GM12878 (cell line): Measurements from ENCODE around the gene SH3BGRL2. TPM values are rescaled to one million over a fixed set of nuclear protein-coding genes. Genes with fewer than 3 reads are reported as not detected.
"Not testable (repeated sequence)": the region's sequence is repeated elsewhere in the genome, so short reads cannot be mapped to it uniquely, and the experiment has no call there.

Experiments used
- ATAC-seq: fragments of 200-7000 bp; cut with Tn5 transposase; 3 replicates; pipeline ENCODE4 v1.9.1; 2020; ENCODE audit warnings: mild to moderate bottlenecking, moderate library complexity
- BruUV-seq: library from RNA; stranded (reverse); fragments of 400-500 nt; replicated peaks from 2 replicates; lab custom pipeline; 2021; lab: Mats Ljungman, UMichigan
- CTCF ChIA-PET: fragments of 300-600 bp; sonication (Branson Sonifier 250); formaldehyde crosslinking; extraction: SDS; loops from one replicate; lab custom pipeline; 2021; ENCODE audit warnings: inconsistent platforms; lab: Yijun Ruan, JAX
- POLR2A ChIA-PET: fragments of 350-600 bp; formaldehyde crosslinking; extraction: SDS; loops from one replicate; lab custom pipeline; 2021; ENCODE audit warnings: inconsistent platforms; lab: Charles Lee
- RAD21 ChIA-PET: fragments of 300-600 bp; sonication (Branson Sonifier 250); formaldehyde crosslinking; loops from one replicate; lab custom pipeline; 2023; ENCODE audit warnings: antibody characterized with exemption; ENCODE audit not compliant: unreplicated experiment; lab: Charles Lee
- SMC1A ChIA-PET: fragments of 300-600 bp; sonication (Branson Sonifier 250); formaldehyde crosslinking; loops from one replicate; lab custom pipeline; 2023; ENCODE audit not compliant: unreplicated experiment, uncharacterized antibody; lab: Charles Lee
- DNase-seq: peaks from one replicate; pipeline ENCODE4 v3.0.0-alpha.2; 2011; ENCODE audit warnings: low read depth, low spot score
- FAIRE-seq: peaks from 3 replicates; lab custom pipeline; 2011; peaks lifted over from hg19 to GRCh38; lab: Jason Lieb, UNC
- H2AFZ ChIP-seq: 2 replicates; pipeline ENCODE4 v1.6.0; 2011; ENCODE audit warnings: low read depth, low read length, control low read depth; ENCODE audit not compliant: control insufficient read depth
- H3K27ac ChIP-seq: 2 replicates; pipeline ENCODE4 v1.5.1; 2011; ENCODE audit warnings: control low read depth; ENCODE audit not compliant: control insufficient read depth, insufficient read depth
- H3K27me3 ChIP-seq, 2 experiments: replicated peaks in 1 of 2; 2 replicates each; pipeline versions ENCODE4 v1.6.0 to v1.6.1; 2011; ENCODE audit warnings: low read length in 1 of 2; ENCODE audit not compliant: control insufficient read depth in 2 of 2, insufficient read depth in 2 of 2
- H3K36me3 ChIP-seq, 2 experiments: 2 replicates each; pipeline ENCODE4 v1.5.1; 2011; ENCODE audit warnings: low read length in 1 of 2; ENCODE audit not compliant: control insufficient read depth in 2 of 2, insufficient read depth in 2 of 2
- H3K4me1 ChIP-seq: 2 replicates; pipeline ENCODE4 v1.6.1; 2011; ENCODE audit warnings: mild to moderate bottlenecking, low read length, moderate library complexity, mixed read lengths; ENCODE audit not compliant: control insufficient read depth, insufficient read depth
- H3K4me2 ChIP-seq: 2 replicates; pipeline ENCODE4 v1.6.0; 2011; ENCODE audit warnings: control low read depth; ENCODE audit not compliant: control insufficient read depth, insufficient read depth
- H3K4me3 ChIP-seq: fragments of 200-600 bp; sonication (generic); 2 replicates; pipeline ENCODE4 v1.5.1; 2016
- H3K79me2 ChIP-seq: 2 replicates; pipeline ENCODE4 v1.6.0; 2011; ENCODE audit warnings: low read length; ENCODE audit not compliant: control insufficient read depth, insufficient read depth
- H3K9ac ChIP-seq: 2 replicates; pipeline ENCODE4 v1.8.0; 2011; ENCODE audit warnings: low read length, control low read depth, mixed read lengths; ENCODE audit not compliant: control insufficient read depth, insufficient read depth
- H3K9me3 ChIP-seq: replicated peaks from 3 replicates; pipeline ENCODE4 v1.5.1; 2011; ENCODE audit warnings: mild to moderate bottlenecking, low read length; ENCODE audit not compliant: control insufficient read depth, insufficient read depth
- H4K20me1 ChIP-seq: 2 replicates; pipeline ENCODE4 v1.6.0; 2011; ENCODE audit not compliant: control insufficient read depth, insufficient read depth
- REST ChIP-seq: IDR thresholded peaks from 2 replicates; pipeline ENCODE4 v1.6.1; 2012; ENCODE audit warnings: mild to moderate bottlenecking, low read depth, low read length
- RFX5 ChIP-seq: IDR thresholded peaks from 2 replicates; pipeline ENCODE4 v1.6.1; 2011; ENCODE audit warnings: low read depth, low read length, improper control_type of control experiment
- WGBS: methylation state at CpG from one replicate; pipeline ENCODE4 v1.1.6; 2016; ENCODE audit warnings: low lambda C conversion rate; ENCODE audit not compliant: insufficient replicate concordance, insufficient coverage; ENCODE audit errors: missing lambda C conversion rate; 5-methylcytosine and 5-hydroxymethylcytosine counted together
- in situ Hi-C: fragments of 300-500 bp; cut with MboI; formaldehyde crosslinking; loops from 9 replicates; pipeline ENCODE4 v1.14.3; 2018; ENCODE audit warnings: mixed read lengths
- intact Hi-C: fragments of 100-400 bp; cut with micrococcal nuclease; formaldehyde crosslinking; loops from one replicate; pipeline ENCODE4 v1.14.2; 2022; ENCODE audit not compliant: unreplicated experiment
- polyA plus RNA-seq, 11 experiments: library from polyadenylated mRNA; depleted of rRNA in 4 of 11; unstranded in 6 of 11; stranded (reverse) in 5 of 11; fragments of >200 nt; fragmentation: Nextera tagmentation in 4 of 11; fragmentation: Illumina TruSeq in 1 of 11; extraction: Ambion mirVana in 4 of 11; extraction: Trizol in 1 of 11; gene quantifications; 1 replicate in 1 of 11; 2 replicates in 10 of 11; pipeline versions ENCODE4 v1.2.1 to v1.2.3, GENCODE V29; 2011 to 2016; ENCODE audit warnings: inconsistent platforms in 2 of 11, missing spikeins in 2 of 11, low read depth in 1 of 11
- total RNA-seq, 4 experiments: library from RNA; depleted of rRNA in 3 of 4; stranded (reverse); fragments of >200 nt in 3 of 4; fragmentation: Illumina TruSeq in 1 of 4; extraction: Trizol in 1 of 4; gene quantifications; 2 replicates each; pipeline versions ENCODE4 v1.2.1 to v1.2.3, GENCODE V29; 2013 to 2021

SH3BGRL2 gene
- total and polyA plus RNA-seq, 10 of the 15 experiments (the other 5 are each of a cell fraction or from before 2014, with no cell fraction given), result 0.03 to 0.37 (median 0.21) TPM

GRCh38 chr6:79617518-79617941 lies 13.6 kb upstream of the SH3BGRL2 start (continued):
- TF ChIP-seq REST (no peak), RFX5 (no peak)

- SMC1A ChIA-PET, result not testable (repeated sequence)
These were observed 12.7 kb upstream of the SH3BGRL2 start for GRCh38 chr6:79618425-79618824.

More at GRCh38 chr6:79618425-79618824, 12.7 kb upstream of the SH3BGRL2 start:
- 55% methylated on average over 13 of the region's 13 CpGs for WGBS
- DNase-seq, H3K4me2 ChIP-seq, H3K27ac ChIP-seq, POLR2A ChIA-PET, ATAC-seq, FAIRE-seq, H2AFZ ChIP-seq, H3K4me3 ChIP-seq, H4K20me1 ChIP-seq, RAD21 ChIA-PET, H3K9ac ChIP-seq, H3K79me2 ChIP-seq, H3K27me3 ChIP-seq, CTCF ChIA-PET, H3K36me3 ChIP-seq, H3K9me3 ChIP-seq, BruUV-seq, intact Hi-C loops, in situ Hi-C loops: not testable (repeated sequence)
- peaks cover 13% of the 10 kb centered on the region for H3K4me1 ChIP-seq
